Stimulated activated memory B cell treated with anti-CD40 and anti-IgM and Interleukin-4, amounts not matched to agents 10 μg/mL and 1 μg/mL and 100 μg/mL, for 72 hours (primary cell): ENCODE measurements around the gene CLSTN3.

Experiments used
- ATAC-seq: fragments of 150-1000 bp; cut with Tn5 transposase; 2 replicates; pipeline ENCODE4 v1.10.0; 2021
- H3K27ac Mint-ChIP-seq: one replicate; pipeline ENCODE4 v1.8.0; 2022; ENCODE audit warnings: mild to moderate bottlenecking, mixed read lengths
- H3K27me3 Mint-ChIP-seq: one replicate; pipeline ENCODE4 v1.8.0; 2022; ENCODE audit warnings: mixed read lengths
- H3K36me3 Mint-ChIP-seq: one replicate; pipeline ENCODE4 v1.8.0; 2022; ENCODE audit warnings: mixed read lengths
- H3K4me1 Mint-ChIP-seq: one replicate; pipeline ENCODE4 v1.8.0; 2022; ENCODE audit warnings: mixed read lengths
- H3K4me3 Mint-ChIP-seq: one replicate; pipeline ENCODE4 v1.8.0; 2022; ENCODE audit warnings: mild to moderate bottlenecking, moderate library complexity, mixed read lengths
- H3K9me3 Mint-ChIP-seq: one replicate; pipeline ENCODE4 v1.8.0; 2022; ENCODE audit warnings: mixed read lengths

The CLSTN3 gene

GRCh38 chr12:7129287-7129871, 792 bp upstream of the CLSTN3 start:
- peak overlapping the region; percentile 83 for H3K27ac Mint-ChIP-seq
- H3K4me1 Mint-ChIP-seq = peaks cover 37% of the 10 kb centered on the region
- no peaks in the 10 kb centered on the region for H3K9me3 Mint-ChIP-seq
- H3K4me3 Mint-ChIP-seq = peak overlapping the region; percentile 97
- H3K27me3 Mint-ChIP-seq = no peaks in the 10 kb centered on the region
- peak; percentile 44 for ATAC-seq
- peaks cover 8% of the 10 kb centered on the region for H3K36me3 Mint-ChIP-seq

- H3K4me1 Mint-ChIP-seq = peaks cover 37% of the 10 kb centered on the region
- no peaks in the 10 kb centered on the region for H3K27me3 Mint-ChIP-seq
- peak overlapping the region; percentile 97 for H3K4me3 Mint-ChIP-seq
- no peaks in the 10 kb centered on the region for H3K9me3 Mint-ChIP-seq
- H3K36me3 Mint-ChIP-seq = peaks cover 22% of the 10 kb centered on the region
- ATAC-seq = peak; percentile 65
- peak overlapping the region; percentile 83 for H3K27ac Mint-ChIP-seq
Measured at GRCh38 chr12:7130701-7131501, 730 bp downstream of the CLSTN3 start.

GRCh38 chr12:7131502-7131866, 1.3 kb downstream of the CLSTN3 start:
- no peak for ATAC-seq
- Mint-ChIP-seq H3K4me1 (peaks cover 37% of the 10 kb centered on the region), H3K36me3 (peaks cover 28% of the 10 kb centered on the region), H3K9me3 (no peaks in the 10 kb centered on the region), H3K4me3 (peak overlapping the region; percentile 97), H3K27me3 (no peaks in the 10 kb centered on the region), H3K27ac (peak overlapping the region; percentile 83)

GRCh38 chr12:7134396-7135166, 4.4 kb downstream of the CLSTN3 start:
- no peaks in the 10 kb centered on the region for H3K27me3 Mint-ChIP-seq
- H3K4me1 Mint-ChIP-seq = peaks cover 26% of the 10 kb centered on the region
- H3K36me3 Mint-ChIP-seq = peaks cover 54% of the 10 kb centered on the region
- ATAC-seq = no peak
- H3K4me3 Mint-ChIP-seq = no peak overlapping the region
- H3K27ac Mint-ChIP-seq = no peak overlapping the region
- no peaks in the 10 kb centered on the region for H3K9me3 Mint-ChIP-seq

- no peak for ATAC-seq
- peaks cover 19% of the 10 kb centered on the region for H3K4me1 Mint-ChIP-seq
- no peaks in the 10 kb centered on the region for H3K9me3 Mint-ChIP-seq
- no peak overlapping the region for H3K4me3 Mint-ChIP-seq
- H3K36me3 Mint-ChIP-seq = peaks cover 60% of the 10 kb centered on the region
- no peaks in the 10 kb centered on the region for H3K27me3 Mint-ChIP-seq
- H3K27ac Mint-ChIP-seq = no peak overlapping the region
Measured at GRCh38 chr12:7136071-7136470, 5.9 kb downstream of the CLSTN3 start.

GRCh38 chr12:7136676-7137075, 6.5 kb downstream of the CLSTN3 start:
- H3K9me3 Mint-ChIP-seq = no peaks in the 10 kb centered on the region
- no peak overlapping the region for H3K4me3 Mint-ChIP-seq
- peaks cover 13% of the 10 kb centered on the region for H3K4me1 Mint-ChIP-seq
- H3K36me3 Mint-ChIP-seq = peaks cover 66% of the 10 kb centered on the region
- no peaks in the 10 kb centered on the region for H3K27me3 Mint-ChIP-seq
- ATAC-seq = no peak
- no peak overlapping the region for H3K27ac Mint-ChIP-seq

GRCh38 chr12:7137908-7138307, 7.7 kb downstream of the CLSTN3 start:
- H3K4me1 Mint-ChIP-seq = peaks cover under 1% of the 10 kb centered on the region
- no peaks in the 10 kb centered on the region for H3K9me3 Mint-ChIP-seq
- peaks cover 74% of the 10 kb centered on the region for H3K36me3 Mint-ChIP-seq
- no peak for ATAC-seq
- no peak overlapping the region for H3K27ac Mint-ChIP-seq
- no peaks in the 10 kb centered on the region for H3K27me3 Mint-ChIP-seq
- H3K4me3 Mint-ChIP-seq = no peak overlapping the region

GRCh38 chr12:7139200-7139599, 9.0 kb downstream of the CLSTN3 start:
- Mint-ChIP-seq H3K27me3 (no peaks in the 10 kb centered on the region), H3K4me1 (no peaks in the 10 kb centered on the region), H3K36me3 (peaks cover 77% of the 10 kb centered on the region), H3K9me3 (no peaks in the 10 kb centered on the region), H3K4me3 (no peak overlapping the region), H3K27ac (no peak overlapping the region)
- ATAC-seq = no peak

- H3K4me3 Mint-ChIP-seq = no peak overlapping the region
- no peak overlapping the region for H3K27ac Mint-ChIP-seq
- H3K9me3 Mint-ChIP-seq = no peaks in the 10 kb centered on the region
- ATAC-seq = no peak
- H3K27me3 Mint-ChIP-seq = no peaks in the 10 kb centered on the region
- H3K36me3 Mint-ChIP-seq = peaks cover 68% of the 10 kb centered on the region
- H3K4me1 Mint-ChIP-seq = no peaks in the 10 kb centered on the region
Measured at GRCh38 chr12:7141351-7142005, 11.3 kb downstream of the CLSTN3 start.

- H3K36me3 Mint-ChIP-seq = peaks cover 65% of the 10 kb centered on the region
- H3K27me3 Mint-ChIP-seq = no peaks in the 10 kb centered on the region
- ATAC-seq = no peak
- H3K4me1 Mint-ChIP-seq = no peaks in the 10 kb centered on the region
- H3K9me3 Mint-ChIP-seq = no peaks in the 10 kb centered on the region
- H3K4me3 Mint-ChIP-seq = no peak overlapping the region
- H3K27ac Mint-ChIP-seq = no peak overlapping the region
Measured at GRCh38 chr12:7142056-7142644, 12.0 kb downstream of the CLSTN3 start.

GRCh38 chr12:7142809-7143465, 12.8 kb downstream of the CLSTN3 start:
- no peaks in the 10 kb centered on the region for H3K4me1 Mint-ChIP-seq
- H3K27me3 Mint-ChIP-seq = no peaks in the 10 kb centered on the region
- ATAC-seq = no peak
- H3K36me3 Mint-ChIP-seq = peaks cover 60% of the 10 kb centered on the region
- H3K4me3 Mint-ChIP-seq = no peak overlapping the region
- H3K9me3 Mint-ChIP-seq = no peaks in the 10 kb centered on the region
- H3K27ac Mint-ChIP-seq = no peak overlapping the region

GRCh38 chr12:7143564-7143963, 13.4 kb downstream of the CLSTN3 start:
- H3K4me1 Mint-ChIP-seq = no peaks in the 10 kb centered on the region
- H3K36me3 Mint-ChIP-seq = peaks cover 58% of the 10 kb centered on the region
- no peak for ATAC-seq
- H3K4me3 Mint-ChIP-seq = no peak overlapping the region
- H3K27ac Mint-ChIP-seq = no peak overlapping the region
- no peaks in the 10 kb centered on the region for H3K9me3 Mint-ChIP-seq
- no peaks in the 10 kb centered on the region for H3K27me3 Mint-ChIP-seq

GRCh38 chr12:7144414-7145120, 14.4 kb downstream of the CLSTN3 start:
- H3K4me3 Mint-ChIP-seq = no peak overlapping the region
- H3K36me3 Mint-ChIP-seq = peaks cover 60% of the 10 kb centered on the region
- no peak overlapping the region for H3K27ac Mint-ChIP-seq
- H3K4me1 Mint-ChIP-seq = no peaks in the 10 kb centered on the region
- no peaks in the 10 kb centered on the region for H3K9me3 Mint-ChIP-seq
- no peak for ATAC-seq
- no peaks in the 10 kb centered on the region for H3K27me3 Mint-ChIP-seq

- no peak for ATAC-seq
- Mint-ChIP-seq H3K4me3 (no peak overlapping the region), H3K36me3 (peaks cover 66% of the 10 kb centered on the region), H3K4me1 (no peaks in the 10 kb centered on the region), H3K9me3 (no peaks in the 10 kb centered on the region), H3K27ac (no peak overlapping the region), H3K27me3 (no peaks in the 10 kb centered on the region)
Measured at GRCh38 chr12:7145671-7146070, 15.5 kb downstream of the CLSTN3 start.
